HG03108 (cell line): ENCODE data around the gene NDST1.

ENCODE experiments used
- ATAC-seq: cut with Tn5 transposase; IDR thresholded peaks from one replicate; pipeline ENCODE4 v1.9.1; 2021; ENCODE audit warnings: moderate library complexity; ENCODE audit not compliant: unreplicated experiment

NDST1 gene

DNA sequence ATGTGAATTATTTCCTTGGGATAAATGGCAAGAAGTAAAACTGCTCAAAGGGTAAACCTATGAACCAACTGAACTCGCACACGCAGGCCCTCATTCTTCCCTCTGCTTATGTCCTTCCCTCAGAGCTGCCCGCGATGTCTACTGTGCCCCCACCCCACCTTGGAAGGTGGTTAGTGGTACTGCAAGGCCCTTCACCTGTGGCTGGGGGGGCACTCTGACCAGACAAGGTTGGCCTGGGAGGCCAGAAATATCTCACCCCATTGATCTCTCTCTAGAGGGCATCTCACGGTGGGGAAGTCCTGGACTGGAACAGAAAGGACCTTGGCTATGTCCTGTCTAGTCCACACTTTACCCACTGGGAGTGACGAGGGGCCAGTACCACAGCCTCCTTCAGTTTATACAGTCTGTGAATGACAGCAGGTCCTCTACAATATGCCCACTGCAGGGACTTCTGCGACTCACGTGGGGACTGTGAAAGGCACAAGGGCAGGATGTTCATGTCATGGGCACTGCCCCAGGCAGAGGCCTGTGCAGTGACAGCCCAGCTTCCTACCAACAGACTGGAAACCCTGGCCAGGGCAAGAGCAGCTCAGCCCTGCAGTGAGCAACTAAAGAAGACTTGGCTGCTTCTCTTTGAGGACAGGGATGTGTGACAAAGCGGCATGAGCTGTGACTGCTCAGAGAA lies 75.8 kb downstream of the NDST1 start:
- no peak for ATAC-seq

DNA sequence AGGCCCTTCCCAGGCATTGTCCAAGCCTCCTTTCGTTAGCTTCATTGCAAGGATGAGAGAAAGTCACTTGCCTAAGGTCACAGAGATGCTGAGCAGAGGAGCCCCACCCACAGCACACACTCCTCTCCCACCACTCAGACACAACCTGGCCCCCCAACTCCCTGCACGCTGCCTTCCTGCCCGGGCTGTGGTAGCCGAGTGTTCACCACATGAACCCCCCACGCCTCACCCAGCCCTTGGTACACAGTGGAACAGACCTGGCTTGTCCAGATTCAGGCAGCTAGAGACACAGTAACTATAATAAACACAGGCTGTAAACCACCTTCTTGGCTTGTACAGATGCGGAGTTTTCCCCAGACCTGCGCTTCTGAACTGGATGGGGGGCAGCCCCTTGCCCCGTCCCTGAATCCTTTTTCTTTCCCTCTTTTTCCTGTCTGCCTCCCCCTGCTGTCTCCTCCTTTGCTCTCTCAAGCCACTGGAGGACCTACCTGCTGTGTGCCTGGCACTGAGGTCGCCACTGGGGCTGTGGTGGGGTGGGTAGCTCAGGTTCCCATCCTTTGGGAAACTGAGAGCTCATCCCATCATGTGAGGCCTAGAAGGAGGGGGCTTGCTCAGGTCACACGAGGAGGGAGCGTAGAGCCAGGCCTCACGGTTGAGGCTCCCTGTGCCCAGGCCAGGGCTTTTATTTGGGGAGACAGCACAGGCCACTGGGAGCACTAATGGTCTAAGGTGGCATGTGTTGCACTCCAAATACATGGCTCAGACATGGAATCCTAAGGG lies 76.8 kb downstream of the NDST1 start:
- ATAC-seq, result no peak

DNA sequence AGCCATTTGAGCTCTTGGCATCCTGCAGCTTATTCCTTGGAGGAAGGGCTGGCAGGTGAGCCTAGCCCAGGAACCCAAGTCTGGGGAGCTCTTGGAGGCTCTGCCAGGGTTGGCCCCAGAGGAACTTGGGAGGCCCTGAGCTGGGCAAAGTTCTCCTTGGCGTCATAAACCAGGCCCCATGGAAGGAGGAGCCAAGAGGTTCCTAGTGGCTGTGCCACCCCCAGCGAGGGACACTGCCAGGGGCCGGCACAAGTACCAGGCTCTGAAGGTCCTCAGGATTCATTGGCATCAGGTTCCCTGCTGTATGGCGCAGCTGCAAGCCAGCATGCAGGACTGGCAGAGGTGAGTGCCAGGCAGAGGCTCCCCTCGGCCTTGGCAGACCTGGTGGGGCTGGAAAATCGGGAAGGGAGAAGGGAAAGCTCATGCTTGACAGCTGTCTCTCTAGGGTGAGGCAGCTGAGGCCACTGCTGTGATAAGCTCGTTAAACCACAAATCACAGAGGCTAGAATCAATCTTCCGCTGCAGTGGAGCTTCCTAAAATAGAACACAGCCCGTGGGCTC lies 77.9 kb downstream of the NDST1 start:
- ATAC-seq, result no peak

DNA sequence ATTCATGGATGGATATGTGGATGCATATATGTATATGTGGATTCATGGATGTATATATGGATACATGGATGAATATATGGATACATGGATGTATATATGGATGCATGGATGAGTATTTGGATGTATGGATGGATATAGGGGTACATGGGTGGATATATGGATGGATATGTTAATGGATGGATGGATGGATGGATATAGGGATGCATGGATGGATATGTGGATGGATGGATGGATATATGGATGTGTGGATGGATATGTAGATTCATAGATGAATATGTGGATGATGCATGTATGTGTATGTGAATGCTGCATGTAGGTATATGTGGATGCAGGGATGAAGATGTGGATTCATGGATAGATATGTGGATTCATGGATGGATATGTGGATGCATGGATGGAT lies 79.1 kb downstream of the NDST1 start:
- ATAC-seq, result no peak

DNA sequence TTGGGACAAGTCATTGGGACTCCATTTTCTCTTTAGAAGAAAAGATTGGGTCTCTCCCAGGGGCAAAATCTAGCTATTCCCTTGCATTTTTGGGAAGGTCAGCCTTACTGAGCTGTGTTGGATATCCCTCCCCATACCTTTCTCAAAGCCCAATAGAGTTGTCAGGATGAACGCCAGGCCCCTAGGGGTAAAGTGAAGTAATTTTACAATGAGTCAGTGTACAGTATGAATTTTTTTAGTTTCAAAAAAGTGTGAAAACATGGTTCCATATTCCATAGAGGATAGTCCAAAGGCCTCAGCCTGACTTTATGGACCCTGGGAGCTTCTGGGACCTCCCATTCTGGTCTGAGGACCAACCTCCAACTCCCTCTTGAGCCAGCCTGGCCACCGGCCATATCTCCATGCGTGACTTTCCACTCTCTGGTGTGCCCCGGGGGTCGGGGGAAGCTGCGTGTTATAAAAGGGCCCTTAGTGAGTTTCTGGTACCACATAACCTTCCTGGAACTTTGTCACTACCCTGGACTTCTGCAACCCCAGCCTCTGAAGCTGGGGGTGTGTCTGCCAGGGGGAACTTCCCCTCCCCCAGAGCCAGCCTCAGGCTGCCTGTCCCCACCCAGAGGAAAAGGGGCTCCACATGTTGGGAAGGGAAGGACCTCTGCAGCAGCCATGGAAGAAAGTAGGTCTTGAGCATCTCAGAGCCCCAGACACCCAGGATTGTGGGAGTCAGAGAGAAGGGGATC lies 80.1 kb downstream of the NDST1 start:
- no peak for ATAC-seq

DNA sequence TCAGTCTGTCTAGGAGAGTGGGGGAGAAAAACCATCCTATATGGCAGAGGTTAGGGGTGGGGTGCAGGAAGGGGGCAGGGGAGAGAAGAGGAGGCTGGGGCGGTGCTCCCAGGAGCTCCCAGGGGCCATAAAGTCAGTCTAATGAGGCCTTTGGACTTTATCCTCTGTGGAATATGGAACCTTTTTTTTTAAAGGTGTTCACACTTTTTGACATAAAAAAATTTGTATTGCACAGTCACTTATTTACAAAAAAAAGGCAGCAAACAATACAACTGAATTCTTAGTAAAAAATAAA lies 80.6 kb downstream of the NDST1 start:
- ATAC-seq, result no peak

DNA sequence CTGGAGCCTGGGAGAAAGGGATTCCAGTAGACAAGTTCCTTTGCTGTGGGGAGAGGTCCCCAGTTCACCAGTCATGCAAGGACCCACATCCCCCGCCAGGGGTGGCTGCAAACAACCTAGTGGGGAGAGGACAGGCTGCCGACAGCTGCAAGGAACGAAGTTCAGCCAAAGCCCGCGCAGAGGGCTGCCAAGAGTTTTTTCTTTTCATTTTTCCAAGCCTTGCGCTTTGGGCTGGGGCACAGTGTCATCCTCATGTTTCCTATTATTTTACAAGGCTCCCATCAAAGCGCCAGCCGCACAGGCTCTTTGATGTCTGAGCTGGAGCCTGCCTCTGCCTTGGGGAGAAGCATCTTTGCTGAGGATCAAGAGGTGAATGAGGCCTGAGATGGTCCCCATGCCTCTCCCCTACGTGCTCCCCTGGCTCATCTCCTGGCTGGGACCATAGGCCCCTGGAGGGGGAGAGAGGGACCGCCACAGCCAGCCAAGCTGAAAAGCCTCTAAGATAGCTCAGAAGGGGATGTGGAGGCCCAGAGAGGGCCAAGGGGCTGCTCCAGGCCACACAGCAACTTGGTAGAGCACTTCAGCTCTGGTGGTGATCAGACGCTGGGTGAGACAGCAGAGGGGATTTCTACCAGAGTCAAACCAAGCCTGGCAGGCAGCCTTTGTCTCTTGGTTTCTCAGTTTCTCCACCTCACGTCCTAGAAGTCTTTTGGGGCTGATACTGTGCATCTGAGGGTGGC lies 82.1 kb downstream of the NDST1 start:
- ATAC-seq, result peak; percentile 73

DNA sequence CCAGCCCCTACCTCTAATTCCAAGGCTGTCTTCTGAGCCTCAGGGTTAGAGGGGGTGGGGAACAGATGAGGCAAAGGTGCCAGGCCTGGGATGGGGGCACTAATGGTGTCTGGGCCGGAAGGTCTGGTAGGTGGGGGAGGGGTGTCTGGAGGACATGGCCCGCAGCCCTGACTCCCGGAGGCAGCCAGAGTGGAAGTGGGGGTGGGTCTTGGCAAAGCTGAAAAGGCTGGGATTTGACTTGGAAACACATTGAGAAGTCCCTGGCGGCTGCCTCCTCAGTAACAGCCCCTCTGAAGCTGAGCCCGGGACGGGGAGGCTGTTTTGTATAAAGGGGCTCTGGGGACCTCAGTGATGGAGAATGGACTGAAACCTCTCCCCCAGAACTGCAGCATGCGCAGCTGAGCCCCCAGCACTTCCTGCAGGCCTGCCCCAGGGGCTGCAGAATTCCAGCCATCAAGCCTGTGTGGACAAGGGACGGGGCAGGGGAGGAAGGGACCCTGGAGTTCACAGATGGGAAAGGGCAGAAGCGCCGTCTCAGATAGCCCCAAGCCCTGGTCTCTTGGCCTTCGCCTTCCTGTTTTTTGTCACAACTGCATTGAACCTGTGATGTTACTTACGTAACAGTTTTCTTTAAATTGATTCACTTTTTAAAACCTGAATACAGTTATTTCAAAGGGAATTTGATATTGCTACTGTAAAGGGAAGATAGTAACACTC lies 83.2 kb downstream of the NDST1 start:
- no peak for ATAC-seq

DNA sequence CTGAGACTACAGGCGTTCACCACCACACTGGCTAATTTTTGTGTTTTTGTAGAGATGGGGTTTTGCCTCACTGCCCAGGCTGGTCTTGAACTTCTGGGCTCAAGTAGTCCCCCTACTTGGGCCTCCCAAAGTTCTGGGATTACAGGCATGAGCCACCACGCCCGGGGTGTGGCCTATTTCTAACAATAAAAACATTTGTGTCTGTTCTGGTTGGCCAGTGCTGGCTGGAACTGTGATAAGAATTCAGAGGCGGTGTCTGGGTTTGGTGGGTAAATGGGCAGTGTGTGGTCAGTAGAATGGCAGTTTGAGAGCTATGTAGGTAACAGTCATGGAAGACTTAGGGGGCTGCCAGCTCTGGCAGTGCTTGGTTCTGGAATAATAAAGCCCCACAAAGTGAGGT lies 85.7 kb downstream of the NDST1 start:
- ATAC-seq, result no peak

DNA sequence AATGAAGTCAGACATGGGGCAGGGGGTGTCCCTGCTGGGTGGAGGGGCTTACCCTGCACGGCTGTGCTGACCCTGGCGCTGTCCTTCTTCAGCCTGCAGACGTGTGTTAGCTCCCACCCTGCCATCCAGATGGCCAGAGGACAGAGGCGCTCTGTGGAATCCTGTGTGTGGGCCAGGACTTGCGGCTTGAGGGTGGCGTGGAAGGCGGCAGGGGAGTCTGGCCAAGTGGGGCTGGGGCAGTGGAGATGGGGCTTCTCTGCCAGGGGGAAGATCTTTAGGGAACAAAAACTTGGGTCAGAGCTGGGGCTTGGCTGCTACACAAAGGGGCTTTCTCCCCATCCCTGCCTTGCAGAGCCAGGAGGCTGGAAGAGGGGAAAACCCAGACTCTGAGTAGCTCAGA lies 86.1 kb downstream of the NDST1 start:
- no peak for ATAC-seq

DNA sequence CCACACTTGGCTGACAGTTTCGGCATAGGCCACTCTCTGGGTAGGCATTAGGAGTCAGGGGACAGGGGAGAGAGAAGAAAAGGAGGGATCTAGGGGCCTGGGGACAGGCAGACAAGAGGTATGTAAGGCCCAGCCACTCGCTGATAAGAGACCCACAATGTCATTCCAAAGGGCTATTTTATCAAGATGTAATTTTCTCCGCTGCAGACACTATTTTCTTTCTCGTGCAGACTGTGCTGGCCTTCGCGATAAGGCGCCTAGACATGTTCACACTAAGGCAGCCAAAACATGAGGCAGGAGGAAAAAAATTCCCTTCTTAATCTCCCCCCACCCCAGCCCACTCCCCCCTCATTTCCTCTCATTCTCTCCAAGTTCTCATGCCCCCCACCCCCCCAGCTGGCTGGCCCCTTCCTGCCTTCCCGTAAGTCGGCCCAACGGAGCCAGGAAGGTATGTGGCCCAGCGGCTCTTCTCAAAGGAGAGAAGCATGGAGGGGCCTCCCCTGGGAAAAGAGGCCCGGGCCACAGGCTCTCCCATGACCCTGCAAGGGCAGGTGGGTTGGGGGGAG lies 87.6 kb downstream of the NDST1 start:
- no peak for ATAC-seq

DNA sequence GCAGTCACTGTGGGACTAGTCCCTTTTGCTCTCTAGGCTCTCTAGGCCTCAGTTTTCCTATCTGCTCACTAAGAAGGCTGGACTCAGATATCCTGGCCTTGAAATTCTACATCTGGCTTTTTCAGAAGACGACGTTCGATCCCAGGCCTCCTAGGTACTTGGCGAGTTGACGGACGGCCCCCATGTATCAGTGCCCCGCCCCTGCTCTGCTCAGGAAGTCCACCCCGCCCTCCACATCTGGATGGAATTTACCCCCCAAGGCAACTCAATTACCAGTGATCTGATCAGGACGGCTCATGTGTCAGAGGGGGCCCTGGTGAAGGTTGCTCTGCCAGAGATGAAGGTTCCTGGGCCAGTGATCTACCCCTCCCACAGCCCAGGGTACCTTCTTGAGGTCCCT lies 88.4 kb downstream of the NDST1 start:
- no peak for ATAC-seq

DNA sequence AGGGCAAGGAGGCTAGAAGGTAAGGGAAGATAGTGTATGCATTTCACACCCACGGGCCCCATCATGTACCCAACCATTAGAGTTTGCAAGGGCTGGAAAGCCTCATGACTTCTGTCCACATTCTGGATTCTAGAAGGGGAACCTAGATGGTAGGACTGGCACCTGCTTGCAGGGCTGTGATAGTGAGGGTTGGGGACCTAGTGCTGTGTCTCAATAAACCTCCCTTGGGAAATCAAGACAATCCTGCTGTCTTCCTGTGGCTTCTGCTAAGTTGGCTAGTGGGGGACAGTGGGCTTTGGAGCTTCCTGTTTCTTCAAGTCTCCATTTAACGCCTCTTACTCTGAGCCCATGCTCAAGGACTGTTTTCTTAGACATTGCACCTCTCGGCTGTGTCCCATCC lies 88.9 kb downstream of the NDST1 start:
- ATAC-seq, result no peak

DNA sequence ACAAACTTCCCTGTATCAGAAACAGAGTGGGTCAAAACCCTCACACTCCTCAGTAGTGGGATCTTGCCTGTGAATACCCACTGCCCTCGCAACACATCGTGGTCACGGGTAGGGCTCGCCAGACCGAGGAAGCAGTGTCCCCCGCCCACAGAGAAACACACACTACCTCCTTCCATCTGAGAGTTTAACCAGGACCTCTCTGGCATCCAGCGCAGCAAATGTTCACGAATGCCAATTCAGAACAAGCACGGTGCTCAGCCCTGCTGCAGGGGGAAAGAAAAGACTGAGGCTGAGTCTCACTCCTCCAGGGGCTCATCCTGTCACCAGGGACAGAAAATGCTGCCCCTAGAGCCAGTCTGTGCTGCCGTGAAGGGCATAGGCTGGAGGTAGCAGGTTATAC lies 90.1 kb downstream of the NDST1 start:
- no peak for ATAC-seq

DNA sequence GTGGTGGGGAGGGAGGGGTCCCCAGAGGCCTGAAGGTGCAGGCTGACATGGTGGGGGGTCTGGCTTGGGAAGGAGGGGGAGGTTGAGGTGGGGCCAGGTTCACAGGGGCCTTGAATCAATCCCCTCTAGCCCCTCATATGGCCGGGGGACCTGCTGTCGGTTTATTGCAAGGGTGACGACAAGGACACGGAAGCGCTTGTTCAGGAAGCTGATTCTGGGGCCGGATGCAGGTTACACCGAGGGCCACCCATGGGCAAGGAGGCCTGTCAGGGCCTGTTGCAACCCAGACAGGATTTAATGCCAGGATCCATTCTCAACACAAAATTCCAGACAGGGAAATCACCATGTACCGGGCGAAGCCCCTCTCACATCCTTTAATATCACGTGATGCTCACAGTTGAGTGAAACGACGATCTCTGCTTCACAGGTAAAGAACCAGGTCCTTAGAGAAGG lies 90.9 kb downstream of the NDST1 start:
- no peak for ATAC-seq

DNA sequence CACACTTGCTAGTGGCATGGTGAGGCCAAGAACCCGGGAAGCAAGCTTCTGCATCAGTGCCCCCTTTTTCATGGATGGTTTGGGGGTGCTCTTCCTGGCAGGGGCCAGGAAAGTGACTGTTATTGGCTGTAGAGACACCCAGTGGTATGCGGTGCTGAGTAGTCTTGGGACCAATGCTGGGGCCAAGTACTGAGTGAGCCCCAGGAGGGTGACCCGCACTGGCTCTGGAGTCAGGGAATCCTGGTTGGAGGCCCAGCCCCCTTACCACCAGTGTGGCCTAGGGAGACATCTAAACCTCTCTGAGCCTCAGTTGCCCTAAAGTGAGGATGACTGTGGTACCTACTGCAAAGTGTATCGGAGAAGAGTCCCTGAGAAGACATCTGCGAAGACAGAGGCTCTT lies 91.3 kb downstream of the NDST1 start:
- ATAC-seq, result no peak

DNA sequence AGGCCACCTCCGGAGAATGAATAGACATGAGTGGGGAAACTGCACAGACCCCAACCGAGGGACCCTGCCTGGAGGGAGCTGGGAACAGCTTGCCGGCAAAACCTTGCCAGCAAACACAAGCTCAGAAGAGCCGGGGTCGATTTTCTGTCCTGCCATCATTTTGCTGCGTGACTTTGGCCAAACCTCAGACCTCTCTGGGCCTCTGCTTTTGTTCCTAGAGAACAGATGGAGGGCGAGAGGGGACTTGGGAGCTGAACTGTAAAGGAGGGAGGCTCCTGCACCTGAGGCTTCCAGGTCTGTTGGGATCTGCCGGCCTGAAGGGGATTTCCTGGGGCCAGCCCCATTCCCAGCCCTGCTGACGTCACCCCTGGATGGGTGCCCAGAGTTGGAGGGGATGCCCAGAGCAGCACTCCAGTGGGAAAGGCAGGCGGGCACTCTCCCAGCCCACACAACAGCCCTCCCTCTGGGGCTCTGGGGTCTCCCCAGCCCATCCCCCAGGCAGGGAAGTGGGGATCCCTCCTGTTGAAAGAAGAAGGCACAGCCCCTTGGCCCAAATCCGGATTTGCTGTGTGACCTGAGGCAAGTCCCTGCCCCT lies 92.1 kb downstream of the NDST1 start:
- no peak for ATAC-seq

DNA sequence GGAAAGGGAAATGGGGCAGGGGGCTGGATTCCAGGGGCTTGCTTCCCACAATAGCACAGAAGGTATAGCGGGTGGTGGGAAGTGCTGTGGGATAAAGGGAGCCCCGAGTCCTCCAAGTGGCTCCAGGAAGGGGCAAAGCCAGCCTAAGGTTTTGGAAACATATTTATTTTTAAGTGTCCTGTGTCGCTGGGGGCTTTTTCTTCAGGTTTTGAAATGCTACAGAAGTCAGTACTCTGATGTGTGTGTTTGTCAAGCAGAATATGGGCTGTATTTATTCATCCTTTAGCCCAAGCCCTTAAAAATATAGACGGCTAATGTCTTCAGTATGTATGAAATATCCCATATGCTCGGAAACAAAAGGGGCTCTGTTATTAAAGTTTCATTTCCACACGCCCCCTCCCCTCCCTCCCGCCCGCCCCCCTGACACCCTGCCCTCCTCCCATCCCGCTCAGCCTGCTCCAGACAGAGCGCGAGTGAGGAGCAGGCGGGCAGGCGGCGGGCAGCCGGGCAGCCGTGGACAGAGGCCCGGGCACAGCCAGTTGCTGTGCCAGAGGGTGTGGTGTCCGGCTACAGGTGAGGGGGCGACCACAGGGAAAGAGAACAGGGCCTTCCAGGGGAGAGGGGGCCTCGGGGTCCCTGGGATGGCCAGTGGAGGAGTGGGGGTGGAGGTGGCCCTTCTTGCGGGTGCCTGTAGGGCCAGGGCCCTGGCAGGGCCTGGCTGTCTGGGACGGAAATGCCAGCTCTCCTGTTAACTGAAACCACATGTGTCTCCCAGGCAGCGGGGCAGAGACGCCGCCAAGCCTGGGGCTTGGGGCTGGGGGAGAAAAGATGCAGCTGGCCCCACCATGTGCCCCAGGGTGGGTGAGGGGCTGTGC lies 92.9 kb downstream of the NDST1 start:
- ATAC-seq, result no peak
